Activated T-cell treated with anti-CD3 and anti-CD28 coated beads for 4 hours (primary cell): Measurements from ENCODE around the gene SLC17A5.
"Not testable (repeated sequence)": the region's sequence is repeated elsewhere in the genome, so short reads cannot be mapped to it uniquely, and the experiment has no call there.

Experiments used
- DNase-seq: peaks from one replicate; pipeline ENCODE4 v3.0.0-alpha.2; 2020

Gene SLC17A5

GRCh38 chr6:73613806-73614536 lies 39.8 kb downstream of the SLC17A5 start:
- no peak for DNase-seq

- DNase-seq, result no peak
These were observed 41.2 kb downstream of the SLC17A5 start for GRCh38 chr6:73612611-73613010.

- no peak for DNase-seq
These were observed 43.1 kb downstream of the SLC17A5 start for GRCh38 chr6:73610444-73611275.

- no peak for DNase-seq
These were observed 45.0 kb downstream of the SLC17A5 start for GRCh38 chr6:73608761-73609160.

GRCh38 chr6:73606428-73606827 lies 47.4 kb downstream of the SLC17A5 start:
- DNase-seq, result no peak

- no peak for DNase-seq
These were observed 49.3 kb downstream of the SLC17A5 start for GRCh38 chr6:73604461-73604860.

GRCh38 chr6:73604020-73604419 lies 49.8 kb downstream of the SLC17A5 start:
- DNase-seq, result no peak

- DNase-seq, result no peak
These were observed 67.3 kb downstream of the SLC17A5 start for GRCh38 chr6:73586416-73586974.

- DNase-seq, result peak; percentile 42
These were observed 68.0 kb downstream of the SLC17A5 start for GRCh38 chr6:73585566-73586415.

- DNase-seq, result no peak
These were observed 72.5 kb downstream of the SLC17A5 start for GRCh38 chr6:73581293-73581692.

- peak; percentile 66 for DNase-seq
These were observed 73.3 kb downstream of the SLC17A5 start for GRCh38 chr6:73580247-73581149.

GRCh38 chr6:73579851-73580246 lies 73.9 kb downstream of the SLC17A5 start:
- no peak for DNase-seq

- no peak for DNase-seq
These were observed 74.4 kb downstream of the SLC17A5 start for GRCh38 chr6:73579389-73579788.

GRCh38 chr6:73577676-73578075 lies 76.1 kb downstream of the SLC17A5 start:
- no peak for DNase-seq

- not testable (repeated sequence) for DNase-seq
These were observed 81.3 kb downstream of the SLC17A5 start for GRCh38 chr6:73572531-73572930.

GRCh38 chr6:73571218-73572181 lies 82.3 kb downstream of the SLC17A5 start:
- not testable (repeated sequence) for DNase-seq

GRCh38 chr6:73569121-73569520 lies 84.7 kb downstream of the SLC17A5 start:
- no peak for DNase-seq

GRCh38 chr6:73566954-73567591 lies 86.7 kb downstream of the SLC17A5 start:
- DNase-seq, result no peak

- not testable (repeated sequence) for DNase-seq
These were observed 87.3 kb downstream of the SLC17A5 start for GRCh38 chr6:73566486-73566871.
